Esophagus (tissue), 2 donors: ENCODE results near the gene TLDC2. TPM values are rescaled to one million over a fixed set of nuclear protein-coding genes. Genes with fewer than 3 reads are reported as not detected.

Source experiments
- H3K27ac ChIP-seq, 2 donors: one replicate each; pipeline ENCODE4 v1.5.1; 2013; ENCODE audit warnings: low read depth in 2 of 2, mild to moderate bottlenecking in 2 of 2, inconsistent platforms in 1 of 2, low read length in 1 of 2, moderate library complexity in 1 of 2
- H3K27me3 ChIP-seq, 2 donors: one replicate each; pipeline ENCODE4 v1.6.1; 2013; ENCODE audit warnings: low read length in 2 of 2, control low read depth in 1 of 2, mild to moderate bottlenecking in 1 of 2; ENCODE audit not compliant: insufficient read depth in 2 of 2, control insufficient read depth in 1 of 2
- H3K36me3 ChIP-seq, 2 donors: one replicate each; pipeline ENCODE4 v1.6.1; 2013; ENCODE audit warnings: low read length in 1 of 2; ENCODE audit not compliant: control insufficient read depth in 2 of 2, insufficient read depth in 2 of 2
- H3K4me1 ChIP-seq, 2 donors: one replicate each; pipeline ENCODE4 v1.6.1; 2013; ENCODE audit warnings: low read length in 1 of 2; ENCODE audit not compliant: control insufficient read depth in 2 of 2, insufficient read depth in 2 of 2
- H3K4me3 ChIP-seq, 2 donors: one replicate each; pipeline ENCODE4 v1.5.1; 2013; ENCODE audit warnings: low read length in 2 of 2, mild to moderate bottlenecking in 2 of 2, low read depth in 1 of 2, moderate library complexity in 1 of 2
- H3K9me3 ChIP-seq, 2 donors: one replicate each; pipeline ENCODE4 v1.6.1; 2013; ENCODE audit warnings: mild to moderate bottlenecking in 2 of 2, low read depth in 1 of 2, low read length in 1 of 2, moderate library complexity in 1 of 2; ENCODE audit not compliant: control insufficient read depth in 2 of 2, insufficient read depth in 1 of 2
- WGBS, 2 donors: extraction: QIAGEN DNeasy Blood & Tissue Kit; methylation state at CpG; one replicate each; pipeline ENCODE4 v1.1.7; 2013; 5-methylcytosine and 5-hydroxymethylcytosine counted together
- polyA plus RNA-seq, 2 donors: library from polyadenylated mRNA; stranded (reverse); fragments of 200-250 nt; gene quantifications; one replicate each; pipeline ENCODE4 v1.2.3, GENCODE V29; 2013
- donor health status: healthy with polysubstance abuse.
- donor health status: Bipolar disorder and iron deficiency.

The TLDC2 gene
- polyA plus RNA-seq, 2 donors = 0.16 to 0.29 TPM

GRCh38 chr20:36881331-36881730 lies 5.4 kb downstream of the TLDC2 start:
- H3K4me3 ChIP-seq = no peak overlapping the region
- peaks cover 0 to 2% of the 10 kb centered on the region in 2 donors for H3K9me3 ChIP-seq
- WGBS, 2 donors = 90 to 92% methylated on average over 16 of the region's 16 CpGs
- peaks cover 0 to 3% of the 10 kb centered on the region in 2 donors for H3K4me1 ChIP-seq
- H3K36me3 ChIP-seq = no peaks in the 10 kb centered on the region
- H3K27ac ChIP-seq = no peak overlapping the region
- no peaks in the 10 kb centered on the region for H3K27me3 ChIP-seq

- WGBS, 2 donors = 50 to 54% methylated on average over 4 of the region's 4 CpGs
- Histone ChIP-seq H3K9me3 (peaks cover 0 to 2% of the 10 kb centered on the region in 2 donors), H3K36me3 (no peaks in the 10 kb centered on the region), H3K4me1 (peaks cover 0 to 4% of the 10 kb centered on the region in 2 donors), H3K27ac (no peak overlapping the region), H3K4me3 (no peak overlapping the region), H3K27me3 (no peaks in the 10 kb centered on the region)
These were observed 6.0 kb downstream of the TLDC2 start for GRCh38 chr20:36881888-36882287.

GRCh38 chr20:36883977-36884535 lies 8.1 kb downstream of the TLDC2 start:
- no peak overlapping the region for H3K4me3 ChIP-seq
- H3K27ac ChIP-seq = no peak overlapping the region
- peaks cover 0 to 4% of the 10 kb centered on the region in 2 donors for H3K4me1 ChIP-seq
- peaks cover 0 to under 1% of the 10 kb centered on the region in 2 donors for H3K36me3 ChIP-seq
- 75 to 76% methylated on average over 6 of the region's 6 CpGs for WGBS, 2 donors
- peaks cover 0 to 2% of the 10 kb centered on the region in 2 donors for H3K9me3 ChIP-seq
- no peaks in the 10 kb centered on the region for H3K27me3 ChIP-seq

- no peak overlapping the region for H3K27ac ChIP-seq
- 53 to 60% methylated on average over 8 of the region's 8 CpGs for WGBS, 2 donors
- H3K4me1 ChIP-seq = peaks cover 0 to 4% of the 10 kb centered on the region in 2 donors
- no peaks in the 10 kb centered on the region for H3K27me3 ChIP-seq
- peaks cover 3% of the 10 kb centered on the region in 2 donors for H3K36me3 ChIP-seq
- H3K9me3 ChIP-seq = peaks cover 0 to 2% of the 10 kb centered on the region in 2 donors
- H3K4me3 ChIP-seq = no peak overlapping the region
These were observed 9.4 kb downstream of the TLDC2 start for GRCh38 chr20:36885356-36885755.

- no peak overlapping the region for H3K4me3 ChIP-seq
- peaks cover 0 to 4% of the 10 kb centered on the region in 2 donors for H3K4me1 ChIP-seq
- H3K27me3 ChIP-seq = no peaks in the 10 kb centered on the region
- peaks cover 0 to 2% of the 10 kb centered on the region in 2 donors for H3K9me3 ChIP-seq
- 26 to 27% methylated on average over 24 of the region's 24 CpGs for WGBS, 2 donors
- no peak overlapping the region for H3K27ac ChIP-seq
- H3K36me3 ChIP-seq = peaks cover 3 to 6% of the 10 kb centered on the region in 2 donors
These were observed 11.2 kb downstream of the TLDC2 start for GRCh38 chr20:36886859-36887751.

- 48 to 53% methylated on average over 6 of the region's 6 CpGs for WGBS, 2 donors
- Histone ChIP-seq H3K27ac (no peak overlapping the region), H3K36me3 (peaks cover 3 to 6% of the 10 kb centered on the region in 2 donors), H3K27me3 (no peaks in the 10 kb centered on the region), H3K4me1 (peaks cover 0 to 4% of the 10 kb centered on the region in 2 donors), H3K9me3 (peaks cover 0 to 2% of the 10 kb centered on the region in 2 donors), H3K4me3 (no peak overlapping the region)
These were observed 11.8 kb downstream of the TLDC2 start for GRCh38 chr20:36887752-36888090.

- H3K4me3 ChIP-seq = no peak overlapping the region
- peaks cover 9 to 15% of the 10 kb centered on the region in 2 donors for H3K36me3 ChIP-seq
- no peaks in the 10 kb centered on the region for H3K27me3 ChIP-seq
- WGBS, 2 donors = 84 to 88% methylated on average over 15 of the region's 15 CpGs
- H3K4me1 ChIP-seq = peaks cover 0 to 4% of the 10 kb centered on the region in 2 donors
- no peak overlapping the region for H3K27ac ChIP-seq
- H3K9me3 ChIP-seq = peaks cover 0 to 2% of the 10 kb centered on the region in 2 donors
These were observed 13.1 kb downstream of the TLDC2 start for GRCh38 chr20:36888880-36889516.

GRCh38 chr20:36890586-36890985 lies 14.6 kb downstream of the TLDC2 start:
- WGBS, 2 donors = 87 to 88% methylated on average over 9 of the region's 9 CpGs
- H3K27me3 ChIP-seq = no peaks in the 10 kb centered on the region
- peaks cover 9 to 15% of the 10 kb centered on the region in 2 donors for H3K36me3 ChIP-seq
- H3K27ac ChIP-seq = no peak overlapping the region
- H3K4me3 ChIP-seq = no peak overlapping the region
- peaks cover 0 to 4% of the 10 kb centered on the region in 2 donors for H3K4me1 ChIP-seq
- H3K9me3 ChIP-seq = no peaks in the 10 kb centered on the region

GRCh38 chr20:36891211-36891610 lies 15.3 kb downstream of the TLDC2 start:
- no peaks in the 10 kb centered on the region for H3K9me3 ChIP-seq
- peaks cover 9 to 15% of the 10 kb centered on the region in 2 donors for H3K36me3 ChIP-seq
- H3K27ac ChIP-seq = no peak overlapping the region
- no peak overlapping the region for H3K4me3 ChIP-seq
- H3K4me1 ChIP-seq = peaks cover 0 to 4% of the 10 kb centered on the region in 2 donors
- 89 to 90% methylated on average over 4 of the region's 4 CpGs for WGBS, 2 donors
- H3K27me3 ChIP-seq = no peaks in the 10 kb centered on the region
